GM13976 (cell line): ENCODE data around the gene ITGBL1.

ENCODE experiments used
- DNase-seq: peaks from one replicate; pipeline ENCODE4 v3.0.0; 2012; ENCODE audit warnings: low spot score
- CTCF ChIP-seq: IDR thresholded peaks from 2 replicates; pipeline ENCODE4 v1.5.1; 2012; ENCODE audit warnings: borderline replicate concordance, mild to moderate bottlenecking; ENCODE audit not compliant: insufficient read depth; ENCODE audit errors: extremely low read depth, missing control alignments, control extremely low read depth
- in situ Hi-C: fragments of 300-500 bp; cut with MboI; formaldehyde crosslinking; loops from one replicate; pipeline ENCODE4 v1.12.0; 2022; ENCODE audit warnings: low sequenced_read_pairs, mixed read lengths, inconsistent platforms; ENCODE audit not compliant: unreplicated experiment

The ITGBL1 gene

GRCh38 chr13:101465877-101466276 lies 13.4 kb downstream of the ITGBL1 start:
- no peak for TF ChIP-seq CTCF
- DNase-seq: no peak
- in situ Hi-C loops: no loop called here

- no peak for TF ChIP-seq CTCF
- no peak for DNase-seq
- in situ Hi-C loops: no loop called here
Observed at GRCh38 chr13:101467415-101467814, 14.9 kb downstream of the ITGBL1 start.

GRCh38 chr13:101473458-101473857 lies 21.0 kb downstream of the ITGBL1 start:
- DNase-seq: no peak
- no peak for TF ChIP-seq CTCF
- in situ Hi-C loops: no loop called here

- in situ Hi-C loops: no loop called here
- no peak for DNase-seq
Observed at GRCh38 chr13:101474419-101474957, 22.0 kb downstream of the ITGBL1 start.

GRCh38 chr13:101475536-101475935 lies 23.1 kb downstream of the ITGBL1 start:
- no peak for DNase-seq
- TF ChIP-seq CTCF: no peak
- in situ Hi-C loops: no loop called here

More at GRCh38 chr13:101474419-101474957, 22.0 kb downstream of the ITGBL1 start:
- no peak for TF ChIP-seq CTCF

GRCh38 chr13:101481421-101481820 lies 28.9 kb downstream of the ITGBL1 start:
- in situ Hi-C loops: no loop called here
- DNase-seq: no peak
- TF ChIP-seq CTCF: no peak
